Calu3 (cell line): ENCODE data around the gene TPRG1. TPM values are rescaled to one million over a fixed set of nuclear protein-coding genes. Genes with fewer than 3 reads are reported as not detected.
A peak's percentile ranks its signal among the peaks of the same experiment; 100 is the strongest.
"Not testable (repeated sequence)": the region's sequence is repeated elsewhere in the genome, so short reads cannot be mapped to it uniquely, and the experiment has no call there.

Experiments used
- BruUV-seq: library from RNA; stranded (reverse); fragments of 400-500 nt; replicated peaks from 2 replicates; lab custom pipeline; 2021; lab: Mats Ljungman, UMichigan
- CTCF ChIA-PET: fragments of 300-600 bp; sonication (Branson Sonifier 250); formaldehyde crosslinking; loops from one replicate; lab custom pipeline; 2022; ENCODE audit warnings: antibody characterized with exemption; lab: Charles Lee
- DNase-seq: peaks from one replicate; pipeline ENCODE4 v3.0.0; 2022
- H3K27ac Mint-ChIP-seq: one replicate; pipeline ENCODE4 v1.8.0; 2022; ENCODE audit warnings: mixed read lengths; ENCODE audit not compliant: unreplicated experiment
- H3K27me3 Mint-ChIP-seq: one replicate; pipeline ENCODE4 v1.8.0; 2022; ENCODE audit warnings: mixed read lengths; ENCODE audit not compliant: unreplicated experiment
- H3K36me3 Mint-ChIP-seq: one replicate; pipeline ENCODE4 v1.8.0; 2022; ENCODE audit warnings: mild to moderate bottlenecking, moderate library complexity, mixed read lengths; ENCODE audit not compliant: insufficient read depth, unreplicated experiment
- H3K4me1 Mint-ChIP-seq: one replicate; pipeline ENCODE4 v1.8.0; 2022; ENCODE audit warnings: mild to moderate bottlenecking, low read depth, mixed read lengths; ENCODE audit not compliant: unreplicated experiment
- H3K4me3 Mint-ChIP-seq: one replicate; pipeline ENCODE4 v1.8.0; 2022; ENCODE audit warnings: mild to moderate bottlenecking, low read depth, moderate library complexity, mixed read lengths; ENCODE audit not compliant: unreplicated experiment
- H3K9me3 Mint-ChIP-seq: one replicate; pipeline ENCODE4 v1.8.0; 2022; ENCODE audit warnings: low read depth, mixed read lengths; ENCODE audit not compliant: unreplicated experiment
- CTCF ChIP-seq: fragments of 200-600 bp; IDR thresholded peaks from one replicate; pipeline ENCODE4 v1.8.0; 2022; ENCODE audit warnings: antibody characterized with exemption; ENCODE audit not compliant: unreplicated experiment
- intact Hi-C: fragments of 100-400 bp; cut with micrococcal nuclease; formaldehyde crosslinking; loops from one replicate; pipeline ENCODE4 v1.10.0; 2022; ENCODE audit not compliant: unreplicated experiment
- total RNA-seq: library from RNA; stranded (reverse); gene quantifications from 2 replicates; pipeline ENCODE4 v1.2.3, GENCODE V29; 2022

Gene TPRG1
- total RNA-seq, 1 experiment from 2014 or later: 1.2 TPM

GRCh38 chr3:189320511-189320910 lies 148.7 kb downstream of the TPRG1 start:
- H3K4me3 Mint-ChIP-seq: no peak overlapping the region
- H3K4me1 Mint-ChIP-seq: peaks cover 75% of the 10 kb centered on the region
- CTCF ChIA-PET: no interaction called here
- no peak overlapping the region for H3K27ac Mint-ChIP-seq
- no peak for TF ChIP-seq CTCF
- H3K36me3 Mint-ChIP-seq: no peaks in the 10 kb centered on the region
- intact Hi-C loops: no loop called here
- DNase-seq: no peak
- no TSS peak for BruUV-seq
- H3K9me3 Mint-ChIP-seq: no peaks in the 10 kb centered on the region
- H3K27me3 Mint-ChIP-seq: peaks cover 16% of the 10 kb centered on the region

GRCh38 chr3:189322339-189322738 lies 150.6 kb downstream of the TPRG1 start:
- Mint-ChIP-seq H3K4me1 (peaks cover 70% of the 10 kb centered on the region), H3K4me3 (no peak overlapping the region), H3K36me3 (no peaks in the 10 kb centered on the region), H3K27me3 (peaks cover 16% of the 10 kb centered on the region), H3K9me3 (no peaks in the 10 kb centered on the region), H3K27ac (no peak overlapping the region)
- CTCF ChIA-PET: no interaction called here
- no TSS peak for BruUV-seq
- TF ChIP-seq CTCF: no peak
- intact Hi-C loops: no loop called here
- no peak for DNase-seq

- Mint-ChIP-seq H3K27me3 (peaks cover 16% of the 10 kb centered on the region), H3K4me1 (peaks cover 54% of the 10 kb centered on the region), H3K9me3 (no peaks in the 10 kb centered on the region), H3K36me3 (no peaks in the 10 kb centered on the region), H3K4me3 (peak overlapping the region; percentile 22), H3K27ac (peak overlapping the region; percentile 75)
- TF ChIP-seq CTCF: no peak
- intact Hi-C loops: loop anchor here (1.0 to 2.0 kb wide), 3 partner anchors 30 to 68 kb away; no protein-coding TSS in a partner anchor
- BruUV-seq: no TSS peak
- DNase-seq: peak; percentile 93
- CTCF ChIA-PET: interaction anchor here (0.6 to 2.3 kb wide), 14 partner anchors 8 to 624 kb away, joined by 3 to 13 read pairs (median 5); no protein-coding TSS in a partner anchor
These were observed 152.9 kb downstream of the TPRG1 start for GRCh38 chr3:189324538-189325138.

GRCh38 chr3:189325454-189325853 lies 153.7 kb downstream of the TPRG1 start:
- peak overlapping the region; percentile 75 for H3K27ac Mint-ChIP-seq

GRCh38 chr3:189329630-189330029 lies 157.9 kb downstream of the TPRG1 start:
- H3K36me3 Mint-ChIP-seq, H3K27ac Mint-ChIP-seq, H3K4me3 Mint-ChIP-seq, H3K9me3 Mint-ChIP-seq, DNase-seq, BruUV-seq, intact Hi-C loops, H3K27me3 Mint-ChIP-seq: not testable (repeated sequence)
- peaks cover 43% of the 10 kb centered on the region for H3K4me1 Mint-ChIP-seq
- CTCF ChIA-PET: interaction anchor here (0.6 to 1.5 kb wide), 2 partner anchors 12 to 1961 kb away, joined by 3 to 5 read pairs; no protein-coding TSS in a partner anchor

More at GRCh38 chr3:189325454-189325853, 153.7 kb downstream of the TPRG1 start:
- Mint-ChIP-seq H3K4me1 (peaks cover 57% of the 10 kb centered on the region), H3K27me3 (peaks cover 16% of the 10 kb centered on the region), H3K4me3 (peak overlapping the region; percentile 22), H3K36me3 (no peaks in the 10 kb centered on the region), H3K9me3 (no peaks in the 10 kb centered on the region)
- intact Hi-C loops: loop anchor here (2.0 kb wide), 2 partner anchors 29 to 67 kb away; no protein-coding TSS in a partner anchor
- TF ChIP-seq CTCF: no peak
- BruUV-seq: no TSS peak
- CTCF ChIA-PET: interaction anchor here (1.3 to 2.3 kb wide), 7 partner anchors 9 to 623 kb away, joined by 5 to 13 read pairs (median 8); no protein-coding TSS in a partner anchor
- DNase-seq: no peak
